Activated naive CD8-positive, alpha-beta T cell (primary cell): ENCODE measurements around the gene KLHL26.

Source experiments
- H3K27ac Mint-ChIP-seq: one replicate; pipeline ENCODE4 v1.8.0; 2021; ENCODE audit warnings: mixed read lengths
- H3K27me3 Mint-ChIP-seq: one replicate; pipeline ENCODE4 v1.8.0; 2021; ENCODE audit warnings: mixed read lengths
- H3K36me3 Mint-ChIP-seq: one replicate; pipeline ENCODE4 v1.8.0; 2021; ENCODE audit warnings: mixed read lengths
- H3K4me1 Mint-ChIP-seq: one replicate; pipeline ENCODE4 v1.8.0; 2021; ENCODE audit warnings: low read depth, mixed read lengths
- H3K4me3 Mint-ChIP-seq: one replicate; pipeline ENCODE4 v1.8.0; 2021; ENCODE audit warnings: mild to moderate bottlenecking, mixed read lengths
- H3K9me3 Mint-ChIP-seq: one replicate; pipeline ENCODE4 v1.8.0; 2021; ENCODE audit warnings: low read depth, mixed read lengths

Gene KLHL26

GRCh38 chr19:18687740-18688465, 51.1 kb downstream of the KLHL26 start:
- no peak overlapping the region for H3K27ac Mint-ChIP-seq
- no peaks in the 10 kb centered on the region for H3K9me3 Mint-ChIP-seq
- no peaks in the 10 kb centered on the region for H3K36me3 Mint-ChIP-seq
- peaks cover 39% of the 10 kb centered on the region for H3K4me1 Mint-ChIP-seq
- no peak overlapping the region for H3K4me3 Mint-ChIP-seq
- no peaks in the 10 kb centered on the region for H3K27me3 Mint-ChIP-seq

GRCh38 chr19:18696023-18696422, 59.2 kb downstream of the KLHL26 start:
- H3K4me1 Mint-ChIP-seq = peaks cover 38% of the 10 kb centered on the region
- H3K27ac Mint-ChIP-seq = no peak overlapping the region
- H3K27me3 Mint-ChIP-seq = no peaks in the 10 kb centered on the region
- no peak overlapping the region for H3K4me3 Mint-ChIP-seq
- no peaks in the 10 kb centered on the region for H3K9me3 Mint-ChIP-seq
- no peaks in the 10 kb centered on the region for H3K36me3 Mint-ChIP-seq

GRCh38 chr19:18697680-18698079, 60.9 kb downstream of the KLHL26 start:
- H3K4me3 Mint-ChIP-seq = no peak overlapping the region
- H3K27me3 Mint-ChIP-seq = no peaks in the 10 kb centered on the region
- H3K36me3 Mint-ChIP-seq = no peaks in the 10 kb centered on the region
- H3K27ac Mint-ChIP-seq = no peak overlapping the region
- no peaks in the 10 kb centered on the region for H3K9me3 Mint-ChIP-seq
- peaks cover 43% of the 10 kb centered on the region for H3K4me1 Mint-ChIP-seq

GRCh38 chr19:18698321-18699167, 61.7 kb downstream of the KLHL26 start:
- H3K9me3 Mint-ChIP-seq = no peaks in the 10 kb centered on the region
- no peak overlapping the region for H3K4me3 Mint-ChIP-seq
- H3K36me3 Mint-ChIP-seq = no peaks in the 10 kb centered on the region
- H3K27ac Mint-ChIP-seq = no peak overlapping the region
- peaks cover 43% of the 10 kb centered on the region for H3K4me1 Mint-ChIP-seq
- no peaks in the 10 kb centered on the region for H3K27me3 Mint-ChIP-seq

- no peaks in the 10 kb centered on the region for H3K36me3 Mint-ChIP-seq
- no peaks in the 10 kb centered on the region for H3K27me3 Mint-ChIP-seq
- H3K9me3 Mint-ChIP-seq = no peaks in the 10 kb centered on the region
- peaks cover 43% of the 10 kb centered on the region for H3K4me1 Mint-ChIP-seq
- H3K4me3 Mint-ChIP-seq = peak overlapping the region; percentile 80
- H3K27ac Mint-ChIP-seq = peak overlapping the region; percentile 83
Measured at GRCh38 chr19:18699403-18700054, 62.7 kb downstream of the KLHL26 start.

GRCh38 chr19:18700501-18701249, 63.8 kb downstream of the KLHL26 start:
- H3K9me3 Mint-ChIP-seq = no peaks in the 10 kb centered on the region
- no peaks in the 10 kb centered on the region for H3K36me3 Mint-ChIP-seq
- H3K27me3 Mint-ChIP-seq = no peaks in the 10 kb centered on the region
- H3K4me3 Mint-ChIP-seq = peak overlapping the region; percentile 78
- H3K4me1 Mint-ChIP-seq = peaks cover 46% of the 10 kb centered on the region
- H3K27ac Mint-ChIP-seq = no peak overlapping the region

GRCh38 chr19:18701250-18701608, 64.4 kb downstream of the KLHL26 start:
- H3K4me3 Mint-ChIP-seq = peak overlapping the region; percentile 78
- H3K36me3 Mint-ChIP-seq = no peaks in the 10 kb centered on the region
- peaks cover 41% of the 10 kb centered on the region for H3K4me1 Mint-ChIP-seq
- no peaks in the 10 kb centered on the region for H3K9me3 Mint-ChIP-seq
- H3K27me3 Mint-ChIP-seq = no peaks in the 10 kb centered on the region
- peak overlapping the region; percentile 38 for H3K27ac Mint-ChIP-seq

GRCh38 chr19:18704054-18704453, 67.2 kb downstream of the KLHL26 start:
- Mint-ChIP-seq H3K36me3 (no peaks in the 10 kb centered on the region), H3K4me3 (no peak overlapping the region), H3K27me3 (no peaks in the 10 kb centered on the region), H3K4me1 (peaks cover 42% of the 10 kb centered on the region), H3K9me3 (no peaks in the 10 kb centered on the region), H3K27ac (no peak overlapping the region)

- H3K4me3 Mint-ChIP-seq = no peak overlapping the region
- no peak overlapping the region for H3K27ac Mint-ChIP-seq
- H3K9me3 Mint-ChIP-seq = no peaks in the 10 kb centered on the region
- H3K36me3 Mint-ChIP-seq = no peaks in the 10 kb centered on the region
- peaks cover 36% of the 10 kb centered on the region for H3K4me1 Mint-ChIP-seq
- H3K27me3 Mint-ChIP-seq = no peaks in the 10 kb centered on the region
Measured at GRCh38 chr19:18704971-18705370, 68.1 kb downstream of the KLHL26 start.

GRCh38 chr19:18708452-18709231, 71.8 kb downstream of the KLHL26 start:
- Mint-ChIP-seq H3K27ac (no peak overlapping the region), H3K36me3 (no peaks in the 10 kb centered on the region), H3K4me1 (peaks cover 29% of the 10 kb centered on the region), H3K27me3 (no peaks in the 10 kb centered on the region), H3K4me3 (no peak overlapping the region), H3K9me3 (no peaks in the 10 kb centered on the region)

- no peaks in the 10 kb centered on the region for H3K27me3 Mint-ChIP-seq
- peaks cover 29% of the 10 kb centered on the region for H3K4me1 Mint-ChIP-seq
- H3K27ac Mint-ChIP-seq = no peak overlapping the region
- H3K9me3 Mint-ChIP-seq = no peaks in the 10 kb centered on the region
- H3K4me3 Mint-ChIP-seq = no peak overlapping the region
- no peaks in the 10 kb centered on the region for H3K36me3 Mint-ChIP-seq
Measured at GRCh38 chr19:18709546-18709945, 72.7 kb downstream of the KLHL26 start.

GRCh38 chr19:18710186-18710585, 73.4 kb downstream of the KLHL26 start:
- Mint-ChIP-seq H3K4me1 (peaks cover 27% of the 10 kb centered on the region), H3K27ac (no peak overlapping the region), H3K4me3 (no peak overlapping the region)

GRCh38 chr19:18710996-18711751, 74.3 kb downstream of the KLHL26 start:
- peaks cover 34% of the 10 kb centered on the region for H3K4me1 Mint-ChIP-seq
- H3K36me3 Mint-ChIP-seq = no peaks in the 10 kb centered on the region
- no peaks in the 10 kb centered on the region for H3K9me3 Mint-ChIP-seq
- no peaks in the 10 kb centered on the region for H3K27me3 Mint-ChIP-seq
- no peak overlapping the region for H3K27ac Mint-ChIP-seq
- H3K4me3 Mint-ChIP-seq = no peak overlapping the region

More at GRCh38 chr19:18710186-18710585, 73.4 kb downstream of the KLHL26 start:
- Mint-ChIP-seq H3K36me3 (no peaks in the 10 kb centered on the region), H3K27me3 (no peaks in the 10 kb centered on the region), H3K9me3 (no peaks in the 10 kb centered on the region)
